Keratinocyte (primary cell): ENCODE results near the gene ENG. TPM values are rescaled to one million over a fixed set of nuclear protein-coding genes. Genes with fewer than 3 reads are reported as not detected.

Experiments used
- DNase-seq: peaks from one replicate; pipeline ENCODE4 v3.0.0-alpha.2; 2011; ENCODE audit warnings: low read depth, missing footprints, low spot score
- FAIRE-seq: peaks from 2 replicates; lab custom pipeline; 2011; peaks lifted over from hg19 to GRCh38; lab: Jason Lieb, UNC
- H2AFZ ChIP-seq: 2 replicates; pipeline ENCODE4 v1.6.0; 2012; ENCODE audit warnings: low read length, control low read depth, inconsistent platforms; ENCODE audit not compliant: control insufficient read depth
- H3K27ac ChIP-seq: 2 replicates; pipeline ENCODE4 v1.5.1; 2011; ENCODE audit warnings: low read length; ENCODE audit not compliant: control insufficient read depth, insufficient read depth
- H3K27me3 ChIP-seq: 3 replicates; pipeline ENCODE4 v1.6.0; 2011; ENCODE audit warnings: low read length; ENCODE audit not compliant: control insufficient read depth, insufficient read depth; ENCODE audit errors: extremely low read depth
- H3K36me3 ChIP-seq, 2 experiments: 2 replicates in 1 of 2; 3 replicates in 1 of 2; pipeline ENCODE4 v1.5.1; 2011; ENCODE audit warnings: low read length in 2 of 2, mild to moderate bottlenecking in 1 of 2; ENCODE audit not compliant: control insufficient read depth in 2 of 2, insufficient read depth in 2 of 2; ENCODE audit errors: extremely low read depth in 1 of 2
- H3K4me1 ChIP-seq: 3 replicates; pipeline ENCODE4 v1.5.1; 2011; ENCODE audit warnings: low read length; ENCODE audit not compliant: control insufficient read depth, insufficient read depth; ENCODE audit errors: extremely low read depth
- H3K4me2 ChIP-seq: 3 replicates; pipeline ENCODE4 v1.6.0; 2011; ENCODE audit warnings: low read depth, low read length; ENCODE audit not compliant: control insufficient read depth, insufficient read depth; ENCODE audit errors: extremely low read depth
- H3K4me3 ChIP-seq, 3 experiments: fragments of 200-600 bp in 1 of 3; sonication (generic) in 1 of 3; 2 replicates in 2 of 3; 3 replicates in 1 of 3; pipeline ENCODE4 v1.5.1; 2011 to 2016; ENCODE audit warnings: low read length in 3 of 3, mild to moderate bottlenecking in 3 of 3, control low read depth in 2 of 3, inconsistent platforms in 1 of 3, low read depth in 1 of 3, mixed read lengths in 1 of 3, mixed run types in 1 of 3, moderate library complexity in 1 of 3; ENCODE audit not compliant: control insufficient read depth in 2 of 3, insufficient read depth in 2 of 3; ENCODE audit errors: extremely low read depth in 1 of 3
- H3K79me2 ChIP-seq: 2 replicates; pipeline ENCODE4 v1.6.0; 2012; ENCODE audit warnings: low read length; ENCODE audit not compliant: control insufficient read depth, insufficient read depth
- H3K9ac ChIP-seq: 3 replicates; pipeline ENCODE4 v1.6.0; 2011; ENCODE audit warnings: low read length; ENCODE audit not compliant: control insufficient read depth, insufficient read depth; ENCODE audit errors: extremely low read depth
- H3K9me1 ChIP-seq: 3 replicates; pipeline ENCODE4 v1.6.0; 2011; ENCODE audit warnings: low read length; ENCODE audit not compliant: control insufficient read depth, insufficient read depth; ENCODE audit errors: extremely low read depth
- H3K9me3 ChIP-seq: 2 replicates; pipeline ENCODE4 v1.5.1; 2012; ENCODE audit warnings: low read depth, low read length; ENCODE audit not compliant: control insufficient read depth
- H4K20me1 ChIP-seq: 3 replicates; pipeline ENCODE4 v1.6.0; 2011; ENCODE audit warnings: low read length; ENCODE audit not compliant: control insufficient read depth, insufficient read depth; ENCODE audit errors: extremely low read depth
- CTCF ChIP-seq, 3 experiments: IDR thresholded peaks in 1 of 3; conservative IDR thresholded peaks in 1 of 3; optimal IDR thresholded peaks in 1 of 3; 2 replicates in 2 of 3; 3 replicates in 1 of 3; pipeline versions ENCODE3 to v1.5.1; 2011; ENCODE audit warnings: low read length in 3 of 3, mild to moderate bottlenecking in 3 of 3, moderate library complexity in 2 of 3, control low read depth in 1 of 3, inconsistent platforms in 1 of 3; ENCODE audit not compliant: insufficient read depth in 2 of 3; ENCODE audit errors: extremely low read depth in 1 of 3
- EZH2 ChIP-seq: IDR thresholded peaks from one replicate; pipeline ENCODE4 v1.6.1; 2012; ENCODE audit warnings: inconsistent platforms, mild to moderate bottlenecking, low read length, moderate library complexity
- dilution Hi-C: fragments of 300-500 bp; cut with MboI; formaldehyde crosslinking; loops from one replicate; pipeline ENCODE4 v1.7.0; 2020; ENCODE audit warnings: low sequenced_read_pairs; ENCODE audit not compliant: extremely low pct_ligation_motif_present
- polyA plus RNA-seq, 5 experiments: library from polyadenylated mRNA; depleted of rRNA in 3 of 5; stranded (reverse) in 3 of 5; stranded (forward) in 1 of 5; unstranded in 1 of 5; fragments of >200 nt; gene quantifications; 1 replicate in 1 of 5; 2 replicates in 3 of 5; 3 replicates in 1 of 5; pipeline versions ENCODE4 v1.2.1 to v1.2.3, GENCODE V29; 2011 to 2012; ENCODE audit warnings: missing spikeins in 2 of 5, low read depth in 1 of 5, low replicate concordance in 1 of 5

The ENG gene
- polyA plus RNA-seq, 1 donor (not counting 4 experiments of a cell fraction or from before 2014, with no cell fraction given): 0.22 TPM

- Histone ChIP-seq H3K27me3 (peaks cover 11% of the 10 kb centered on the region), H3K9ac (no peak overlapping the region), H3K9me3 (no peaks in the 10 kb centered on the region), H4K20me1 (no peaks in the 10 kb centered on the region), H3K27ac (no peak overlapping the region), H3K79me2 (no peaks in the 10 kb centered on the region), H3K4me1 (peaks cover 3% of the 10 kb centered on the region), H3K4me2 (peak overlapping the region; percentile 32), H3K4me3 (no peak overlapping the region), H3K36me3 (no peaks in the 10 kb centered on the region), H3K9me1 (no peaks in the 10 kb centered on the region), H2AFZ (no peak overlapping the region)
- no peak for FAIRE-seq
- no peak for DNase-seq
- no peak for TF ChIP-seq EZH2
- peak; percentile 21 to 75 (median 63) for TF ChIP-seq CTCF (optimal IDR thresholded peaks at IDR 0.05 in 1 of 3, IDR thresholded peaks at IDR 0.05 in 1 of 3, conservative IDR thresholded peaks at IDR 0.05 in 1 of 3; ENCODE audit: extremely low read depth in 1 of 3, insufficient read depth in 2 of 3, low read length in 3 of 3)
- dilution Hi-C loops: no loop called here
Observed at GRCh38 chr9:127825319-127826051, 29.0 kb downstream of the ENG start.

GRCh38 chr9:127822108-127822507 lies 32.4 kb downstream of the ENG start:
- DNase-seq (no peak), FAIRE-seq (no peak)
- H3K9me3 ChIP-seq: no peaks in the 10 kb centered on the region
- H3K27ac ChIP-seq: no peak overlapping the region
- no peaks in the 10 kb centered on the region for H4K20me1 ChIP-seq
- no peak overlapping the region for H2AFZ ChIP-seq
- TF ChIP-seq CTCF (optimal IDR thresholded peaks at IDR 0.05 in 1 of 3, IDR thresholded peaks at IDR 0.05 in 1 of 3, conservative IDR thresholded peaks at IDR 0.05 in 1 of 3; ENCODE audit: extremely low read depth in 1 of 3, insufficient read depth in 2 of 3, low read length in 3 of 3) (no peak), EZH2 (no peak)
- dilution Hi-C loops: no loop called here
- H3K79me2 ChIP-seq: no peaks in the 10 kb centered on the region
- no peaks in the 10 kb centered on the region for H3K9me1 ChIP-seq
- no peak overlapping the region for H3K9ac ChIP-seq
- H3K4me2 ChIP-seq: no peak overlapping the region
- H3K27me3 ChIP-seq: peaks cover 11% of the 10 kb centered on the region
- no peak overlapping the region for H3K4me3 ChIP-seq
- H3K36me3 ChIP-seq: peaks cover 0 to 5% of the 10 kb centered on the region in 2 experiments
- H3K4me1 ChIP-seq: no peaks in the 10 kb centered on the region
